Stimulated activated CD8-positive, alpha-beta memory T cell treated with anti-CD3 and anti-CD28 coated beads, Interleukin-12 subunit alpha, Interleukin-12 subunit beta, amount 100 ng/mL, for 24 hours (primary cell): ENCODE data around the gene CENPQ.

Source experiments
- DNase-seq: peaks from one replicate; pipeline ENCODE4 v3.0.0-alpha.2; 2020; ENCODE audit errors: extremely low read depth

CENPQ gene

GRCh38 chr6:49541210-49541724, 78.1 kb downstream of the CENPQ start:
- DNase-seq: no peak

GRCh38 chr6:49541936-49542335, 78.8 kb downstream of the CENPQ start:
- no peak for DNase-seq
